Lower leg skin (tissue), 4 donors: ENCODE data around the gene HDAC1. TPM values are rescaled to one million over a fixed set of nuclear protein-coding genes. Genes with fewer than 3 reads are reported as not detected.

Source experiments
- DNase-seq, 2 donors: peaks; one replicate each; pipeline ENCODE4 v3.0.0-alpha.2; 2019; ENCODE audit warnings: low spot score in 2 of 2
- H3K4me3 ChIP-seq: fragments of 200-600 bp; sonication (generic); 2 replicates; pipeline ENCODE4 v1.5.1; 2017; ENCODE audit warnings: mild to moderate bottlenecking, low read depth; ENCODE audit not compliant: poor library complexity, severe bottlenecking
- CTCF ChIP-seq, 3 donors: fragments of 450-650 bp; IDR thresholded peaks; one replicate each; pipeline ENCODE4 v1.5.1; 2016; ENCODE audit warnings: antibody characterized with exemption in 3 of 3, mild to moderate bottlenecking in 3 of 3, moderate library complexity in 2 of 3
- POLR2A ChIP-seq, 2 donors: fragments of 450-650 bp; IDR thresholded peaks; one replicate each; pipeline ENCODE4 v1.6.1; 2016 to 2017; ENCODE audit warnings: antibody characterized with exemption in 2 of 2, mild to moderate bottlenecking in 1 of 2, moderate library complexity in 1 of 2
- WGBS, 2 donors: methylation state at CpG; one replicate each; pipeline ENCODE4 v1.1.5; 2018; 5-methylcytosine and 5-hydroxymethylcytosine counted together
- intact Hi-C: fragments of 100-400 bp; cut with DNase I; formaldehyde crosslinking; loops from one replicate; pipeline ENCODE4 v1.15.0; 2023; ENCODE audit warnings: low total_unique reads
- total RNA-seq, 4 donors: library from RNA; depleted of rRNA; stranded (reverse); fragments of >200 nt; gene quantifications; one replicate each; pipeline ENCODE4 v1.1.0, GENCODE V29; 2016

The HDAC1 gene
- total RNA-seq, 4 donors from 2014 or later = 45.7 to 53.9 (median 47.9) TPM

- intact Hi-C loops = no loop called here
- TF ChIP-seq POLR2A (IDR thresholded peaks at IDR 0.05) = no peak
- no peak for TF ChIP-seq CTCF (IDR thresholded peaks at IDR 0.05)
- 87 to 89% methylated on average over 11 of the region's 11 CpGs for WGBS, 2 donors
- no peak overlapping the region for H3K4me3 ChIP-seq
- no peak for DNase-seq
Measured at GRCh38 chr1:32376199-32376598, 84.3 kb downstream of the HDAC1 start.

GRCh38 chr1:32377541-32378220 lies 85.8 kb downstream of the HDAC1 start:
- H3K4me3 ChIP-seq = no peak overlapping the region
- TF ChIP-seq POLR2A (IDR thresholded peaks at IDR 0.05) = no peak
- TF ChIP-seq CTCF (IDR thresholded peaks at IDR 0.05) = no peak
- intact Hi-C loops = no loop called here
- no peak for DNase-seq
- WGBS, 2 donors = 87 to 91% methylated on average over 12 of the region's 12 CpGs

GRCh38 chr1:32380057-32380456 lies 88.2 kb downstream of the HDAC1 start:
- TF ChIP-seq POLR2A (IDR thresholded peaks at IDR 0.05) = no peak
- no peak for TF ChIP-seq CTCF (IDR thresholded peaks at IDR 0.05)

More at GRCh38 chr1:32380057-32380456, 88.2 kb downstream of the HDAC1 start:
- no peak overlapping the region for H3K4me3 ChIP-seq
- no peak for DNase-seq
- intact Hi-C loops = no loop called here
- WGBS, 2 donors = 88 to 93% methylated on average over 9 of the region's 9 CpGs

Other genes starting within 250 kb of the HDAC1 start
- gene TMEM39B, start 219.1 kb upstream of the HDAC1 start, total RNA-seq = 1 to 10 TPM; 2.9 to 5.0 (median 4.3) TPM
- gene KPNA6, start 184.0 kb upstream of the HDAC1 start, total RNA-seq = 10 to 100 TPM; 44.2 to 48.5 (median 44.3) TPM
- 10 to 100 TPM; 41.1 to 62.0 (median 56.6) TPM for gene TXLNA, start 112.4 kb upstream of the HDAC1 start, total RNA-seq
- gene CCDC28B, start 91.5 kb upstream of the HDAC1 start, total RNA-seq = 1 to 10 TPM; 2.0 to 3.6 (median 3.3) TPM
- 1 to 10 TPM; 3.4 to 6.5 (median 4.7) TPM for gene IQCC, start 86.4 kb upstream of the HDAC1 start, total RNA-seq
- not detected for gene DCDC2B, start 83.0 kb upstream of the HDAC1 start, total RNA-seq
- gene TMEM234, start 69.7 kb upstream of the HDAC1 start, total RNA-seq = 10 to 100 TPM in 2 of 4 donors, 1 to 10 TPM in 2; 2.7 to 14.8 (median 9.0) TPM
- 100 to 1,000 TPM; 128 to 189 (median 169) TPM for gene EIF3I, start 69.7 kb upstream of the HDAC1 start, total RNA-seq
- 1 to 10 TPM in 1 of 4 donors, under 1 TPM in 2, not detected in 1; 0.42 to 1.4 (median 0.51) TPM for gene FAM167B, start 44.9 kb upstream of the HDAC1 start, total RNA-seq
- gene LCK, start 40.8 kb upstream of the HDAC1 start, total RNA-seq = 1 to 10 TPM in 3 of 4 donors, under 1 TPM in 1; 0.25 to 3.0 (median 2.0) TPM
- 10 to 100 TPM in 2 of 4 donors, 1 to 10 TPM in 2; 6.9 to 21.0 (median 11.1) TPM for gene MARCKSL1, start 44.1 kb downstream of the HDAC1 start, total RNA-seq
- 10 to 100 TPM in 2 of 4 donors, 1 to 10 TPM in 2; 7.2 to 20.1 (median 8.7) TPM for gene FAM229A, start 70.4 kb downstream of the HDAC1 start, total RNA-seq
- gene TSSK3, start 70.5 kb downstream of the HDAC1 start, total RNA-seq = 1 to 10 TPM in 1 of 4 donors, under 1 TPM in 2, not detected in 1; 0.42 to 1.5 (median 0.84) TPM
- 100 to 1,000 TPM in 3 of 4 donors, 10 to 100 TPM in 1; 72.5 to 147 (median 105) TPM for gene BSDC1, start 102.4 kb downstream of the HDAC1 start, total RNA-seq
- gene ZBTB8B, start 173.0 kb downstream of the HDAC1 start, total RNA-seq = under 1 TPM in 1 of 4 donors, not detected in 3; 0.02 TPM
- 1 to 10 TPM in 3 of 4 donors, under 1 TPM in 1; 0.99 to 5.8 (median 2.8) TPM for gene ZBTB8A, start 247.3 kb downstream of the HDAC1 start, total RNA-seq